Astrocyte of the spinal cord (primary cell): ENCODE measurements around the gene ASB15.
"Not testable (repeated sequence)": the region's sequence is repeated elsewhere in the genome, so short reads cannot be mapped to it uniquely, and the experiment has no call there.

Experiments used
- DNase-seq: peaks from one replicate; pipeline ENCODE4 v3.0.0; 2011; ENCODE audit warnings: low read depth, low spot score
- H3K4me3 ChIP-seq: 2 replicates; pipeline ENCODE4 v1.5.1; 2011; ENCODE audit warnings: low read depth, mild to moderate bottlenecking, low read length, moderate library complexity
- CTCF ChIP-seq: IDR thresholded peaks from 2 replicates; pipeline ENCODE4 v1.5.1; 2012; ENCODE audit warnings: low read depth, mild to moderate bottlenecking, low read length, inconsistent platforms
- in situ Hi-C: cut with HindIII; loops from 2 replicates; pipeline ENCODE4 v1.10.0; 2017; ENCODE audit warnings: low sequenced_read_pairs

The ASB15 gene

GRCh38 chr7:123601530-123601929 lies at the start of gene ASB15:
ASB15 (plus strand) TSS chr7:123601821; CDS start chr7:123614503, 12,682 bp downstream.
- in situ Hi-C loops, result no loop called here
- no peak for DNase-seq
- no peak within 1 kb of the TSS for H3K4me3 ChIP-seq
- no peak for TF ChIP-seq CTCF

- DNase-seq, in situ Hi-C loops, H3K4me3 ChIP-seq: not testable (repeated sequence)
These were observed 49.5 kb upstream of the ASB15 start for GRCh38 chr7:123552134-123552533.

- TF ChIP-seq CTCF, result no peak
- no peak overlapping the region for H3K4me3 ChIP-seq
- in situ Hi-C loops, result no loop called here
- no peak for DNase-seq
These were observed 49.0 kb upstream of the ASB15 start for GRCh38 chr7:123552641-123553040.

- no peak overlapping the region for H3K4me3 ChIP-seq
- TF ChIP-seq CTCF, result no peak
- DNase-seq, result no peak
- in situ Hi-C loops, result no loop called here
These were observed 48.5 kb upstream of the ASB15 start for GRCh38 chr7:123553159-123553558.

GRCh38 chr7:123555484-123555883 lies 46.1 kb upstream of the ASB15 start:
- in situ Hi-C loops, result no loop called here
- no peak for TF ChIP-seq CTCF
- no peak for DNase-seq

GRCh38 chr7:123557016-123557397 lies 44.6 kb upstream of the ASB15 start:
- H3K4me3 ChIP-seq, result peak overlapping the region; percentile 85
- in situ Hi-C loops, result no loop called here
- TF ChIP-seq CTCF, result no peak
- DNase-seq, result peak; percentile 14

More at GRCh38 chr7:123555484-123555883, 46.1 kb upstream of the ASB15 start:
- H3K4me3 ChIP-seq, result no peak overlapping the region

GRCh38 chr7:123557398-123558288 lies 44.0 kb upstream of the ASB15 start, which contains the start of gene NDUFA5:
NDUFA5 (minus strand) TSS chr7:123557818; CDS start chr7:123557795, 23 bp downstream.
- DNase-seq, result peak; percentile 99
- in situ Hi-C loops, result no loop called here
- no peak for TF ChIP-seq CTCF
- peak within 1 kb of the TSS; percentile 85 for H3K4me3 ChIP-seq
